HCT116 (cell line): ENCODE data around the gene PTP4A2. TPM values are rescaled to one million over a fixed set of nuclear protein-coding genes. Genes with fewer than 3 reads are reported as not detected.

Experiments
- ATAC-seq: fragments of 200-7000 bp; cut with Tn5 transposase; 2 replicates; pipeline ENCODE4 v1.9.1; 2020; ENCODE audit warnings: mild to moderate bottlenecking, moderate library complexity
- BruUV-seq: library from RNA; stranded (reverse); fragments of 400-500 nt; replicated peaks from 2 replicates; lab custom pipeline; 2021; lab: Mats Ljungman, UMichigan
- CTCF ChIA-PET: fragments of 300-600 bp; sonication (Branson Sonifier 250); formaldehyde crosslinking; loops from one replicate; lab custom pipeline; 2021; ENCODE audit warnings: antibody characterized with exemption; lab: Charles Lee
- POLR2A ChIA-PET: fragments of 300-600, 350-600 bp; sonication (Branson Sonifier 250); formaldehyde crosslinking; loops from one replicate; lab custom pipeline; 2021; ENCODE audit warnings: antibody characterized with exemption; lab: Charles Lee
- RAD21 ChIA-PET, 2 experiments: fragments of 300-600 bp; sonication (Branson Sonifier 250); formaldehyde crosslinking; loops; one replicate each; lab custom pipeline; 2023; ENCODE audit warnings: low total read pairs in 2 of 2; ENCODE audit not compliant: uncharacterized antibody in 2 of 2, unreplicated experiment in 2 of 2, low non-redundant PET in 1 of 2; lab: Charles Lee
- DNase-seq: peaks from one replicate; pipeline ENCODE4 v3.0.0-alpha.2; 2010; ENCODE audit warnings: low read depth, low spot score
- H2AFZ ChIP-seq: fragments of 200-600 bp; shearing (Covaris generic), sonication (generic); 2 replicates; pipeline ENCODE4 v1.6.1; 2017; ENCODE audit warnings: low read depth, mixed run types, mixed read lengths, antibody characterized with exemption, low read length; ENCODE audit not compliant: poor library complexity, severe bottlenecking
- H3K27ac ChIP-seq: 2 replicates; pipeline ENCODE4 v1.5.1; 2012; ENCODE audit warnings: low read depth, low read length
- H3K27me3 ChIP-seq: fragments of 200-600 bp; sonication (generic); 2 replicates; pipeline ENCODE4 v1.6.1; 2016; ENCODE audit warnings: mixed run types, low read length, mixed read lengths; ENCODE audit not compliant: insufficient read depth
- H3K36me3 ChIP-seq, 2 experiments: fragments of 200-500 bp in 1 of 2; fragments of 200-600 bp in 1 of 2; sonication (Bioruptor generic) in 1 of 2; sonication (generic) in 1 of 2; 2 replicates each; pipeline versions ENCODE4 v1.5.1 to v1.6.1; 2014 to 2016; ENCODE audit warnings: low read length in 2 of 2, inconsistent platforms in 1 of 2, mixed read lengths in 1 of 2, mixed run types in 1 of 2; ENCODE audit not compliant: insufficient read depth in 2 of 2, control insufficient read depth in 1 of 2
- H3K4me1 ChIP-seq, 2 experiments: fragments of 200-600 bp in 1 of 2; sonication (generic) in 1 of 2; 2 replicates each; pipeline versions ENCODE4 v1.5.1 to v1.6.1; 2012 to 2017; ENCODE audit warnings: low read length in 2 of 2, inconsistent platforms in 1 of 2, mild to moderate bottlenecking in 1 of 2, mixed read lengths in 1 of 2, mixed run types in 1 of 2, moderate library complexity in 1 of 2; ENCODE audit not compliant: insufficient read depth in 2 of 2, control insufficient read depth in 1 of 2
- H3K4me2 ChIP-seq: fragments of 200-600 bp; sonication (generic); 2 replicates; pipeline ENCODE4 v1.6.1; 2017; ENCODE audit warnings: mixed run types, low read length, mixed read lengths
- H3K4me3 ChIP-seq, 2 experiments: fragments of 200-600 bp in 1 of 2; sonication (generic) in 1 of 2; replicated peaks in 1 of 2; 2 replicates each; pipeline ENCODE4 v1.5.1; 2011 to 2016; ENCODE audit warnings: low read length in 2 of 2, control low read depth in 1 of 2, low read depth in 1 of 2, mild to moderate bottlenecking in 1 of 2, mixed read lengths in 1 of 2, mixed run types in 1 of 2
- H3K79me2 ChIP-seq: fragments of 200-600 bp; sonication (generic); 2 replicates; pipeline ENCODE4 v1.6.1; 2017; ENCODE audit warnings: mild to moderate bottlenecking, mixed run types, low read length, moderate library complexity, mixed read lengths; ENCODE audit not compliant: insufficient read depth
- H3K9ac ChIP-seq: fragments of 200-600 bp; sonication (generic); 2 replicates; pipeline ENCODE4 v1.6.1; 2016; ENCODE audit warnings: low read length, mixed read lengths
- H3K9me2 ChIP-seq: fragments of 200-600 bp; sonication (generic), shearing (Covaris generic); 2 replicates; pipeline ENCODE4 v1.6.1; 2017; ENCODE audit warnings: mixed run types, mild to moderate bottlenecking, moderate library complexity; ENCODE audit not compliant: insufficient read depth
- H3K9me3 ChIP-seq, 2 experiments: fragments of 200-500 bp in 1 of 2; fragments of 200-600 bp in 1 of 2; sonication (Bioruptor generic) in 1 of 2; sonication (generic) in 1 of 2; 2 replicates each; pipeline ENCODE4 v1.6.1; 2014 to 2017; ENCODE audit warnings: low read length in 2 of 2, mixed read lengths in 2 of 2, inconsistent platforms in 1 of 2, low read depth in 1 of 2, mild to moderate bottlenecking in 1 of 2, mixed run types in 1 of 2, moderate library complexity in 1 of 2; ENCODE audit not compliant: control insufficient read depth in 1 of 2, insufficient read depth in 1 of 2
- H4K20me1 ChIP-seq: fragments of 200-600 bp; sonication (generic), shearing (Covaris generic); 2 replicates; pipeline ENCODE4 v1.6.1; 2017; ENCODE audit warnings: mixed run types, mild to moderate bottlenecking, moderate library complexity; ENCODE audit not compliant: insufficient read depth
- ATF3 ChIP-seq: IDR thresholded peaks from 2 replicates; pipeline ENCODE4 v1.6.1; 2012
- CBX3 ChIP-seq: IDR thresholded peaks from 2 replicates; pipeline ENCODE4 v1.6.1; 2012; ENCODE audit warnings: low read depth
- CEBPB ChIP-seq: IDR thresholded peaks from 2 replicates; pipeline ENCODE4 v1.6.1; 2012; ENCODE audit warnings: low read depth
- CTCF ChIP-seq, 3 experiments: fragments of 200-600 bp in 1 of 3; sonication (generic) in 1 of 3; IDR thresholded peaks in 2 of 3; conservative IDR thresholded peaks in 1 of 3; 2 replicates each; pipeline ENCODE4 v1.5.1; 2012 to 2017; ENCODE audit warnings: low read depth in 2 of 3, low read length in 2 of 3, antibody characterized with exemption in 1 of 3, borderline replicate concordance in 1 of 3, control low read depth in 1 of 3, mild to moderate bottlenecking in 1 of 3, mixed read lengths in 1 of 3, mixed run types in 1 of 3, moderate library complexity in 1 of 3; ENCODE audit not compliant: insufficient read depth in 1 of 3
- EGR1 ChIP-seq: IDR thresholded peaks from 2 replicates; pipeline ENCODE4 v1.6.1; 2012; ENCODE audit warnings: low read depth
- ELF1 ChIP-seq: IDR thresholded peaks from 2 replicates; pipeline ENCODE4 v1.6.1; 2012; ENCODE audit warnings: low read depth, borderline replicate concordance
- EZH2 ChIP-seq: fragments of 200-600 bp; sonication (generic); IDR thresholded peaks from 2 replicates; pipeline ENCODE4 v1.6.1; 2017; ENCODE audit warnings: antibody characterized with exemption, mixed run types
- FOSL1 ChIP-seq: IDR thresholded peaks from 2 replicates; pipeline ENCODE4 v1.6.1; 2012; ENCODE audit warnings: low read depth
- POLR2A ChIP-seq: IDR thresholded peaks from 2 replicates; pipeline ENCODE4 v1.7.0; 2011; ENCODE audit warnings: borderline replicate concordance; ENCODE audit not compliant: insufficient read depth, insufficient read length; ENCODE audit errors: extremely low read depth
- RAD21 ChIP-seq: IDR thresholded peaks from 2 replicates; pipeline ENCODE4 v1.6.1; 2012; ENCODE audit warnings: low read depth, mild to moderate bottlenecking
- REST ChIP-seq: IDR thresholded peaks from 2 replicates; pipeline ENCODE4 v1.6.1; 2012; ENCODE audit warnings: low read depth
- SP1 ChIP-seq: IDR thresholded peaks from 2 replicates; pipeline ENCODE4 v1.6.1; 2012; ENCODE audit warnings: low read depth
- YY1 ChIP-seq: IDR thresholded peaks from 2 replicates; pipeline ENCODE4 v1.6.1; 2011; ENCODE audit warnings: low read length, low read depth, moderate library complexity, mild to moderate bottlenecking; ENCODE audit not compliant: insufficient replicate concordance; ENCODE audit errors: extremely low read depth
- ZFX ChIP-seq: fragments of 450-650 bp; IDR thresholded peaks from 2 replicates; pipeline ENCODE4 v1.6.1; 2017
- ZNF274 ChIP-seq: fragments of 200-500 bp; sonication (Bioruptor generic); IDR thresholded peaks from 2 replicates; pipeline ENCODE4 v1.6.1; 2014; ENCODE audit warnings: mild to moderate bottlenecking, low read depth, low read length, inconsistent platforms
- intact Hi-C: fragments of 100-400 bp; cut with micrococcal nuclease; formaldehyde crosslinking; loops from 2 replicates; pipeline ENCODE4 v1.10.0; 2022
- total RNA-seq: library from RNA; stranded (reverse); gene quantifications from one replicate; pipeline ENCODE4 v1.2.1, GENCODE V29; 2021; ENCODE audit not compliant: unreplicated experiment

PTP4A2 gene
- total RNA-seq, 1 experiment from 2014 or later = 267 TPM

GRCh38 chr1:31880957-31881687 is 57.0 kb downstream of the PTP4A2 start:
- Histone ChIP-seq H3K27me3 (no peaks in the 10 kb centered on the region), H3K4me3 (no peak overlapping the region), H3K9me2 (no peaks in the 10 kb centered on the region), H3K4me1 (no peaks in the 10 kb centered on the region), H3K36me3 (no peaks in the 10 kb centered on the region), H3K79me2 (no peaks in the 10 kb centered on the region), H3K9me3 (no peaks in the 10 kb centered on the region), H3K9ac (no peak overlapping the region), H3K4me2 (no peak overlapping the region), H2AFZ (no peak overlapping the region), H4K20me1 (no peaks in the 10 kb centered on the region), H3K27ac (no peak overlapping the region)
- RAD21 ChIA-PET = no interaction called here
- BruUV-seq = no TSS peak
- no peak for ATAC-seq
- DNase-seq = no peak
- intact Hi-C loops = no loop called here
- CTCF ChIA-PET = no interaction called here
- TF ChIP-seq YY1 (no peak), CTCF (IDR thresholded peaks at IDR 0.05 in 2 of 3, conservative IDR thresholded peaks at IDR 0.05 in 1 of 3; ENCODE audit: borderline replicate concordance in 1 of 3, insufficient read depth in 1 of 3, low read depth in 2 of 3, low read length in 2 of 3) (no peak), ZFX (no peak), ATF3 (no peak), FOSL1 (no peak), CBX3 (no peak), POLR2A (no peak), SP1 (no peak), REST (no peak), ZNF274 (no peak), ELF1 (no peak), CEBPB (no peak), RAD21 (no peak), EZH2 (no peak), EGR1 (no peak)
- POLR2A ChIA-PET = no interaction called here
